Natural killer cell (primary cell): ENCODE results near the gene OTULIN. TPM values are rescaled to one million over a fixed set of nuclear protein-coding genes. Genes with fewer than 3 reads are reported as not detected.

ENCODE experiments used
- ATAC-seq, 3 donors: fragments of 150-1000 bp in 2 of 3; fragments of 200-7000 bp in 1 of 3; cut with Tn5 transposase; 1 replicate in 1 of 3; 2 replicates in 2 of 3; pipeline ENCODE4 v1.10.0; 2021; ENCODE audit warnings: mild to moderate bottlenecking in 2 of 3, moderate library complexity in 2 of 3
- DNase-seq, 2 donors: peaks; one replicate each; pipeline versions ENCODE4 v3.0.0 to v3.0.0-alpha.2; 2013 to 2021; ENCODE audit warnings: mixed read lengths in 1 of 2
- H3K27ac ChIP-seq: one replicate; pipeline ENCODE4 v1.5.1; 2013; ENCODE audit warnings: mild to moderate bottlenecking, low read length
- H3K27me3 ChIP-seq: one replicate; pipeline ENCODE4 v1.6.1; 2013; ENCODE audit warnings: low read length; ENCODE audit not compliant: control insufficient read depth, insufficient read depth
- H3K36me3 ChIP-seq: one replicate; pipeline ENCODE4 v1.6.1; 2013; ENCODE audit warnings: low read length; ENCODE audit not compliant: control insufficient read depth, insufficient read depth
- H3K4me1 ChIP-seq: one replicate; pipeline ENCODE4 v1.6.1; 2013; ENCODE audit warnings: low read length; ENCODE audit not compliant: control insufficient read depth, insufficient read depth
- H3K4me3 ChIP-seq: one replicate; pipeline ENCODE4 v1.5.1; 2013; ENCODE audit warnings: low read length
- H3K9me3 ChIP-seq: one replicate; pipeline ENCODE4 v1.6.1; 2013; ENCODE audit warnings: low read length; ENCODE audit not compliant: control insufficient read depth, insufficient read depth
- H3K27ac Mint-ChIP-seq, 2 donors: one replicate each; pipeline ENCODE4 v1.8.0; 2022; ENCODE audit warnings: mild to moderate bottlenecking in 2 of 2, mixed read lengths in 2 of 2, moderate library complexity in 1 of 2
- H3K27me3 Mint-ChIP-seq, 2 donors: one replicate each; pipeline ENCODE4 v1.8.0; 2022; ENCODE audit warnings: low read depth in 2 of 2, mixed read lengths in 2 of 2
- H3K36me3 Mint-ChIP-seq: one replicate; pipeline ENCODE4 v1.8.0; 2022; ENCODE audit warnings: mixed read lengths
- H3K4me1 Mint-ChIP-seq, 2 donors: one replicate each; pipeline ENCODE4 v1.8.0; 2022; ENCODE audit warnings: mixed read lengths in 2 of 2
- H3K4me3 Mint-ChIP-seq: one replicate; pipeline ENCODE4 v1.8.0; 2022; ENCODE audit warnings: mild to moderate bottlenecking, moderate library complexity, mixed read lengths
- H3K9me3 Mint-ChIP-seq, 2 donors: one replicate each; pipeline ENCODE4 v1.8.0; 2022; ENCODE audit warnings: mixed read lengths in 2 of 2
- WGBS: methylation state at CpG from one replicate; pipeline ENCODE4 v1.1.7; 2013; ENCODE audit warnings: missing lambda C conversion rate; ENCODE audit not compliant: insufficient coverage; 5-methylcytosine and 5-hydroxymethylcytosine counted together
- intact Hi-C: fragments of 100-400 bp; cut with micrococcal nuclease; formaldehyde crosslinking; loops from one replicate; pipeline ENCODE4 v1.14.2; 2022
- total RNA-seq, 4 donors: library from RNA; stranded (reverse); fragments of 120-200 nt in 1 of 4; gene quantifications; one replicate each; pipeline versions ENCODE4 v1.2.3 to v1.2.4, GENCODE V29; 2013 to 2022
- TF ChIP-seq, protein P1 (sequence below): fragments of 200-600 bp; IDR thresholded peaks from one replicate; pipeline ENCODE4 v1.8.0; 2022; ENCODE audit warnings: antibody characterized with exemption

The OTULIN gene
- total RNA-seq, 3 donors from 2014 or later (not counting 1 experiment from before 2014, with no cell fraction given): 96.5 to 166 (median 102) TPM

DNA sequence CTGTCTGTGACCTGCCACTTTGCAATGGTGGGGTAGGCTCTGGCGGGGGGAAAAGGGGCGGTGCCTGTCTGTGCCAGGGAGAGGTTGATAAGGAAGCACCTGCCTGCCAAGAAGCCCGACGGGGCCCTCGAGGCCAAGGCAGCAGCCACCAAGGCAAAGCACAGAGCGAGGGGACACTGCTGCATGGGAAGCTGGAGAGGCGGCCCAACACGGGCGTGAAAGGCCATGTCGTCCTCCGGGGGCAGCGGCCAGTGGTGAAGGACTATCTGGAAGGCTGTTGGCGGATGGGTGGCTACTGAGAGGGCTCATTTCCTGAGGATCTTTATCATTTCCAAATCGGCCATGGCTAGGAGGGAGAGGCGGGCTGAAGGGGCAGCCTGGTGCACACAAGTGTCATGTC is 66.4 kb downstream of the OTULIN start:
- intact Hi-C loops: no loop called here
- Mint-ChIP-seq H3K36me3 (no peaks in the 10 kb centered on the region), H3K27me3 (no peaks in the 10 kb centered on the region), H3K4me3 (no peak overlapping the region), H3K27ac (no peak overlapping the region), H3K9me3 (no peaks in the 10 kb centered on the region), H3K4me1 (peaks cover 0 to 4% of the 10 kb centered on the region in 2 donors)
- H3K36me3 ChIP-seq: peaks cover 7% of the 10 kb centered on the region
- WGBS: 82% methylated on average over 15 of the region's 15 CpGs
- TF ChIP-seq, protein P1, sequence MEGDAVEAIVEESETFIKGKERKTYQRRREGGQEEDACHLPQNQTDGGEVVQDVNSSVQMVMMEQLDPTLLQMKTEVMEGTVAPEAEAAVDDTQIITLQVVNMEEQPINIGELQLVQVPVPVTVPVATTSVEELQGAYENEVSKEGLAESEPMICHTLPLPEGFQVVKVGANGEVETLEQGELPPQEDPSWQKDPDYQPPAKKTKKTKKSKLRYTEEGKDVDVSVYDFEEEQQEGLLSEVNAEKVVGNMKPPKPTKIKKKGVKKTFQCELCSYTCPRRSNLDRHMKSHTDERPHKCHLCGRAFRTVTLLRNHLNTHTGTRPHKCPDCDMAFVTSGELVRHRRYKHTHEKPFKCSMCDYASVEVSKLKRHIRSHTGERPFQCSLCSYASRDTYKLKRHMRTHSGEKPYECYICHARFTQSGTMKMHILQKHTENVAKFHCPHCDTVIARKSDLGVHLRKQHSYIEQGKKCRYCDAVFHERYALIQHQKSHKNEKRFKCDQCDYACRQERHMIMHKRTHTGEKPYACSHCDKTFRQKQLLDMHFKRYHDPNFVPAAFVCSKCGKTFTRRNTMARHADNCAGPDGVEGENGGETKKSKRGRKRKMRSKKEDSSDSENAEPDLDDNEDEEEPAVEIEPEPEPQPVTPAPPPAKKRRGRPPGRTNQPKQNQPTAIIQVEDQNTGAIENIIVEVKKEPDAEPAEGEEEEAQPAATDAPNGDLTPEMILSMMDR: no peak
- no peak overlapping the region for H3K27ac ChIP-seq
- ATAC-seq: no peak
- H3K4me1 ChIP-seq: no peaks in the 10 kb centered on the region
- no peak for DNase-seq
- no peak overlapping the region for H3K4me3 ChIP-seq
- H3K27me3 ChIP-seq: no peaks in the 10 kb centered on the region
- H3K9me3 ChIP-seq: no peaks in the 10 kb centered on the region

DNA sequence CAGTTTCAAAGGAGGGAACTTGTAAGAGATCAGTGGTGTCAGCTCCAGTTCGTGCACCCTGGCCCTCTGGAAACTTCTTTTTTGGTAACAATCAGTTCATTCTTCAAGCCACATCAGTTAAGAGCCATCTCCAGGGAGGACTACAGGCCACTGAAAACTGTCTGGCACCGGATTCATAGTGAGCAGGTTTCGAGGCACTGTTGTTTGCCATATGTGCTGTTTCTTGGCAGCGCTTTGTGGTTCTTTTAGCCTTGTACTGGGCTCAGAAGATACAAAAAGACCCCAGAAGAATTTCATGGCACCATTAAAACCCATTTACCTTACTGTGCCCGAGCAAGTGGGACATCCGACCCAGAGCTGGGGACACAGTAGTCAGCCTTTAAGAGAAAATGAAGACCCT is 68.5 kb downstream of the OTULIN start:
- H3K4me3 ChIP-seq: no peak overlapping the region
- Mint-ChIP-seq H3K4me1 (peaks cover 0 to 6% of the 10 kb centered on the region in 2 donors), H3K36me3 (no peaks in the 10 kb centered on the region), H3K9me3 (no peaks in the 10 kb centered on the region), H3K27me3 (no peaks in the 10 kb centered on the region), H3K4me3 (no peak overlapping the region), H3K27ac (no peak overlapping the region)
- DNase-seq (no peak), ATAC-seq (no peak)
- WGBS: over 99% methylated on average over 6 of the region's 6 CpGs
- H3K4me1 ChIP-seq: no peaks in the 10 kb centered on the region
- intact Hi-C loops: no loop called here
- H3K27me3 ChIP-seq: no peaks in the 10 kb centered on the region
- TF ChIP-seq, protein P1: no peak
- peaks cover 14% of the 10 kb centered on the region for H3K36me3 ChIP-seq
- no peak overlapping the region for H3K27ac ChIP-seq
- H3K9me3 ChIP-seq: no peaks in the 10 kb centered on the region

DNA sequence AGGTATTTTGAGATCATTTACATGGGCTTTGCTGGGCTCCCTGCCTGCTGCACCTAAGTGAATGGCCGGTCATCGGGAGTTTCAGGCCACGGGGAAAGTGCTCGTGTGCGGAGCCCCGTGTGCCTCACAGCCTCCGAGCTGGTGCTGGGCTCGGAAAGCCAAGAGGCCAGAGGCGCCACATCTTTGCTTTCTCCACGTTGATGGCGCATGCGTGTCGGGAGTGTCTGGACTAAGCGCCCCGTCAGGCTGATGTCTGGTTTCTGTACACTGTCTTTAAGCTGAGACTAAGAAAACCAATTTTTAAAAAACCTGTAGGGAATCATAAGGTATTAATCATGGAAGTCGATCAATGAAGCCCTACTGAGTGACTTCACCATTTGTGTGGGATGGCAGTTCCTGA is 69.1 kb downstream of the OTULIN start:
- Mint-ChIP-seq H3K27ac (no peak overlapping the region), H3K27me3 (no peaks in the 10 kb centered on the region), H3K4me1 (peaks cover 0 to 6% of the 10 kb centered on the region in 2 donors), H3K9me3 (no peaks in the 10 kb centered on the region), H3K36me3 (no peaks in the 10 kb centered on the region), H3K4me3 (no peak overlapping the region)
- H3K27ac ChIP-seq: no peak overlapping the region
- H3K4me1 ChIP-seq: no peaks in the 10 kb centered on the region
- TF ChIP-seq, protein P1: no peak
- DNase-seq (no peak), ATAC-seq (no peak)
- H3K36me3 ChIP-seq: peaks cover 15% of the 10 kb centered on the region
- WGBS: 97% methylated on average over 16 of the region's 16 CpGs
- H3K9me3 ChIP-seq: no peaks in the 10 kb centered on the region
- H3K27me3 ChIP-seq: no peaks in the 10 kb centered on the region
- no peak overlapping the region for H3K4me3 ChIP-seq
- intact Hi-C loops: no loop called here

DNA sequence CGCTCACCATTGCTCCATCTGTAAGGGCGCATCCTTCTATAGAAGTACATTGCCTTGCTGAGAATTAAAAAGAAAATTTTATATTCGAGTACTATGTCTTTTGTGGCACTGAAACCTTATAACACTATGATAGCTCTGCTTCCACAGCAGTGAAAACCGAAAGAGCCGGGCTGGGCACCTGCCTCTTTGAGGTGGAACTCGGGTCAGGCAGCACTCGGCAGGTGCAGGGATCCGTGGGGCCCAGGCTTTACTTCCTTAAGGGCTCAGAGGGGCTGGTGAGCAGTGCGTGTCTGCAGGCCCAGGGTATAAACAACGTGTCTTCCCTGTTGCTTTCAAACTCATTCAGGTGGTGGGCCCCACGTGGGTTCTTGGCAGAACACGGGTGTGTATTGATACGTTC is 69.9 kb downstream of the OTULIN start:
- no peaks in the 10 kb centered on the region for H3K9me3 ChIP-seq
- no peaks in the 10 kb centered on the region for H3K27me3 Mint-ChIP-seq
- H3K4me3 Mint-ChIP-seq: no peak overlapping the region
- intact Hi-C loops: no loop called here
- H3K4me1 Mint-ChIP-seq: peaks cover 0 to 6% of the 10 kb centered on the region in 2 donors
- DNase-seq (no peak), ATAC-seq (no peak)
- TF ChIP-seq, protein P1: no peak
- H3K9me3 Mint-ChIP-seq: no peaks in the 10 kb centered on the region
- no peaks in the 10 kb centered on the region for H3K36me3 Mint-ChIP-seq
- no peak overlapping the region for H3K27ac ChIP-seq
- H3K27ac Mint-ChIP-seq: no peak overlapping the region
- 93% methylated on average over 13 of the region's 13 CpGs for WGBS
- no peak overlapping the region for H3K4me3 ChIP-seq
- H3K36me3 ChIP-seq: peaks cover 15% of the 10 kb centered on the region
- no peaks in the 10 kb centered on the region for H3K4me1 ChIP-seq
- no peaks in the 10 kb centered on the region for H3K27me3 ChIP-seq
